Nephron (organoid): ENCODE data around the gene LMO2.

Experiments used
- H3K27ac Mint-ChIP-seq, 3 experiments: 2 replicates each; pipeline ENCODE4 v1.8.0; 2020; ENCODE audit warnings: mixed read lengths in 3 of 3, mild to moderate bottlenecking in 2 of 3, moderate library complexity in 1 of 3
- H3K27me3 Mint-ChIP-seq: 2 replicates; pipeline ENCODE4 v1.8.0; 2021; ENCODE audit warnings: low read depth, mild to moderate bottlenecking, moderate library complexity, mixed read lengths
- H3K36me3 Mint-ChIP-seq: 2 replicates; pipeline ENCODE4 v1.8.0; 2020; ENCODE audit warnings: low read depth, mixed read lengths
- H3K4me1 Mint-ChIP-seq: 2 replicates; pipeline ENCODE4 v1.8.0; 2020; ENCODE audit warnings: mixed read lengths
- H3K4me3 Mint-ChIP-seq, 3 experiments: 2 replicates each; pipeline ENCODE4 v1.8.0; 2020; ENCODE audit warnings: mild to moderate bottlenecking in 3 of 3, mixed read lengths in 3 of 3, moderate library complexity in 2 of 3
- H3K9me3 Mint-ChIP-seq: 2 replicates; pipeline ENCODE4 v1.8.0; 2020; ENCODE audit warnings: mixed read lengths
- CTCF ChIP-seq, 3 experiments: fragments of 200-600 bp; sonication (generic); IDR thresholded peaks; one replicate each; pipeline ENCODE4 v1.5.0; 2021; ENCODE audit warnings: antibody characterized with exemption in 3 of 3; ENCODE audit not compliant: unreplicated experiment in 3 of 3

Gene LMO2

GRCh38 chr11:33861941-33862589 lies 29.8 kb downstream of the LMO2 start:
- Mint-ChIP-seq H3K4me1 (peaks cover 29% of the 10 kb centered on the region), H3K4me3 (peak overlapping the region in 1 of 3 experiments; percentile 23), H3K27me3 (peaks cover 39% of the 10 kb centered on the region), H3K9me3 (no peaks in the 10 kb centered on the region), H3K27ac (peak overlapping the region in 2 of 3 experiments; percentile 27 to 75), H3K36me3 (peaks cover 3% of the 10 kb centered on the region)
- TF ChIP-seq CTCF (IDR thresholded peaks at IDR 0.05; ENCODE audit: unreplicated experiment in 3 of 3) = no peak

GRCh38 chr11:33861386-33861785 lies 30.5 kb downstream of the LMO2 start:
- H3K27ac Mint-ChIP-seq = peak overlapping the region; percentile 25 to 75 (median 69)
- peaks cover 29% of the 10 kb centered on the region for H3K4me1 Mint-ChIP-seq
- H3K27me3 Mint-ChIP-seq = peaks cover 33% of the 10 kb centered on the region
- TF ChIP-seq CTCF (IDR thresholded peaks at IDR 0.05; ENCODE audit: unreplicated experiment in 3 of 3) = no peak
- peak overlapping the region in 1 of 3 experiments; percentile 9 for H3K4me3 Mint-ChIP-seq
- no peaks in the 10 kb centered on the region for H3K36me3 Mint-ChIP-seq
- H3K9me3 Mint-ChIP-seq = no peaks in the 10 kb centered on the region

- peak overlapping the region in 1 of 3 experiments; percentile 36 for H3K4me3 Mint-ChIP-seq
These were observed 30.9 kb downstream of the LMO2 start for GRCh38 chr11:33860926-33861325.

GRCh38 chr11:33859306-33859705 lies 32.6 kb downstream of the LMO2 start:
- Mint-ChIP-seq H3K27ac (no peak overlapping the region), H3K27me3 (peaks cover 22% of the 10 kb centered on the region), H3K4me3 (no peak overlapping the region), H3K4me1 (peaks cover 29% of the 10 kb centered on the region), H3K36me3 (no peaks in the 10 kb centered on the region), H3K9me3 (no peaks in the 10 kb centered on the region)
- no peak for TF ChIP-seq CTCF (IDR thresholded peaks at IDR 0.05; ENCODE audit: unreplicated experiment in 3 of 3)

More at GRCh38 chr11:33860926-33861325, 30.9 kb downstream of the LMO2 start:
- Mint-ChIP-seq H3K9me3 (no peaks in the 10 kb centered on the region), H3K27ac (peak overlapping the region; percentile 25 to 75 (median 69)), H3K4me1 (peaks cover 29% of the 10 kb centered on the region), H3K36me3 (no peaks in the 10 kb centered on the region), H3K27me3 (peaks cover 29% of the 10 kb centered on the region)
- no peak for TF ChIP-seq CTCF (IDR thresholded peaks at IDR 0.05; ENCODE audit: unreplicated experiment in 3 of 3)

GRCh38 chr11:33857933-33858371 lies 33.9 kb downstream of the LMO2 start:
- Mint-ChIP-seq H3K9me3 (no peaks in the 10 kb centered on the region), H3K4me1 (peaks cover 17% of the 10 kb centered on the region), H3K27ac (no peak overlapping the region), H3K4me3 (no peak overlapping the region), H3K36me3 (no peaks in the 10 kb centered on the region), H3K27me3 (peaks cover 14% of the 10 kb centered on the region)
- TF ChIP-seq CTCF (IDR thresholded peaks at IDR 0.05; ENCODE audit: unreplicated experiment in 3 of 3) = peak; percentile 91 to 98 (median 93)

GRCh38 chr11:33855500-33855899 lies 36.4 kb downstream of the LMO2 start:
- no peaks in the 10 kb centered on the region for H3K4me1 Mint-ChIP-seq
- H3K4me3 Mint-ChIP-seq = no peak overlapping the region
- no peak overlapping the region for H3K27ac Mint-ChIP-seq
- no peak for TF ChIP-seq CTCF (IDR thresholded peaks at IDR 0.05; ENCODE audit: unreplicated experiment in 3 of 3)
- H3K36me3 Mint-ChIP-seq = no peaks in the 10 kb centered on the region
- H3K27me3 Mint-ChIP-seq = peaks cover 4% of the 10 kb centered on the region
- no peaks in the 10 kb centered on the region for H3K9me3 Mint-ChIP-seq
